Peyer's patch (tissue), 4 donors: ENCODE results near the gene PKP2.

Experiments used
- POLR2A ChIP-seq, 2 donors: fragments of 450-650 bp; IDR thresholded peaks; one replicate each; pipeline ENCODE4 v1.5.1; 2017; ENCODE audit warnings: antibody characterized with exemption in 2 of 2, mild to moderate bottlenecking in 2 of 2, moderate library complexity in 2 of 2
- TF ChIP-seq, protein P1 (sequence below), 6 experiments: fragments of 450-650 bp in 4 of 6; fragments of 200-600 bp in 2 of 6; sonication (generic) in 1 of 6; IDR thresholded peaks; one replicate each; pipeline ENCODE4 v1.5.1; 2017 to 2019; ENCODE audit warnings: antibody characterized with exemption in 6 of 6, mild to moderate bottlenecking in 3 of 6, moderate library complexity in 1 of 6

DNA sequence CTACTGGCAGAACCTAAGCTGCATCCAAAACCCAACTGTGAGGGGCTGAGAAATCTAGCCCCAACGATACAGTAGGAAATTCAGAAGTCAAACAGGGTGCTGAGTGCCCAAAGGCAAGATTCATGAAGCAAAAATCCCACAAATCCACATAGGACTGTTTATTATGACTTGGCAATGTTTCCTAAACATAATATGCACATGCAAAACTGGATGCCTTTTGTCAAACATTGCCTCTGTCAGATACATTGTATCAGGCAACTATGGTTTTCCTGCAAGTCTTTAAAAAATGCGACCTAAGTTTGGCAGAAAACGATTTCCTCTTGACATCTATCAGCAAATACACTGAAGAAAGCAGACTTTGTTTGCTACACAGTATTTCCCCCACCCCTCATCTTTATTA, 113.5 kb downstream of the PKP2 start:
- no peak for TF ChIP-seq POLR2A (IDR thresholded peaks at IDR 0.05)
- TF ChIP-seq, protein P1, sequence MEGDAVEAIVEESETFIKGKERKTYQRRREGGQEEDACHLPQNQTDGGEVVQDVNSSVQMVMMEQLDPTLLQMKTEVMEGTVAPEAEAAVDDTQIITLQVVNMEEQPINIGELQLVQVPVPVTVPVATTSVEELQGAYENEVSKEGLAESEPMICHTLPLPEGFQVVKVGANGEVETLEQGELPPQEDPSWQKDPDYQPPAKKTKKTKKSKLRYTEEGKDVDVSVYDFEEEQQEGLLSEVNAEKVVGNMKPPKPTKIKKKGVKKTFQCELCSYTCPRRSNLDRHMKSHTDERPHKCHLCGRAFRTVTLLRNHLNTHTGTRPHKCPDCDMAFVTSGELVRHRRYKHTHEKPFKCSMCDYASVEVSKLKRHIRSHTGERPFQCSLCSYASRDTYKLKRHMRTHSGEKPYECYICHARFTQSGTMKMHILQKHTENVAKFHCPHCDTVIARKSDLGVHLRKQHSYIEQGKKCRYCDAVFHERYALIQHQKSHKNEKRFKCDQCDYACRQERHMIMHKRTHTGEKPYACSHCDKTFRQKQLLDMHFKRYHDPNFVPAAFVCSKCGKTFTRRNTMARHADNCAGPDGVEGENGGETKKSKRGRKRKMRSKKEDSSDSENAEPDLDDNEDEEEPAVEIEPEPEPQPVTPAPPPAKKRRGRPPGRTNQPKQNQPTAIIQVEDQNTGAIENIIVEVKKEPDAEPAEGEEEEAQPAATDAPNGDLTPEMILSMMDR (IDR thresholded peaks at IDR 0.05), result no peak
